Activated CD4-positive, alpha-beta memory T cell treated with anti-CD3 and anti-CD28 coated beads for 36 hours (primary cell): ENCODE results near the gene FAM193A. TPM values are rescaled to one million over a fixed set of nuclear protein-coding genes. Genes with fewer than 3 reads are reported as not detected.
A peak's percentile ranks its signal among the peaks of the same experiment; 100 is the strongest.

Experiments used
- CTCF ChIA-PET: fragments of 350-600 bp; sonication (Branson Sonifier 250); formaldehyde crosslinking; loops from one replicate; lab custom pipeline; 2021; ENCODE audit warnings: antibody characterized with exemption, inconsistent platforms; lab: Charles Lee
- POLR2A ChIA-PET: fragments of 350-600 bp; sonication (Branson Sonifier 250); formaldehyde crosslinking; loops from one replicate; lab custom pipeline; 2021; ENCODE audit warnings: antibody characterized with exemption; lab: Charles Lee
- DNase-seq: peaks from one replicate; pipeline ENCODE4 v3.0.0-alpha.2; 2020
- H3K27ac Mint-ChIP-seq: one replicate; pipeline ENCODE4 v1.8.0; 2021; ENCODE audit warnings: mixed read lengths
- H3K27me3 Mint-ChIP-seq: one replicate; pipeline ENCODE4 v1.8.0; 2021; ENCODE audit warnings: mixed read lengths
- H3K36me3 Mint-ChIP-seq: one replicate; pipeline ENCODE4 v1.8.0; 2021; ENCODE audit warnings: mixed read lengths
- H3K4me1 Mint-ChIP-seq: one replicate; pipeline ENCODE4 v1.8.0; 2021; ENCODE audit warnings: low read depth, mixed read lengths
- H3K4me3 Mint-ChIP-seq: one replicate; pipeline ENCODE4 v1.8.0; 2021; ENCODE audit warnings: mild to moderate bottlenecking, mixed read lengths
- H3K9me3 Mint-ChIP-seq: one replicate; pipeline ENCODE4 v1.8.0; 2021; ENCODE audit warnings: mixed read lengths
- intact Hi-C: fragments of 100-400 bp; cut with micrococcal nuclease; formaldehyde crosslinking; loops from one replicate; pipeline ENCODE4 v1.15.1; 2023
- total RNA-seq, 2 experiments: library from RNA; stranded (reverse); gene quantifications; one replicate each; pipeline ENCODE4 v1.2.3, GENCODE V29; 2021

Gene FAM193A
- total RNA-seq, 2 experiments from 2014 or later = 21.7 to 22.6 TPM

DNA sequence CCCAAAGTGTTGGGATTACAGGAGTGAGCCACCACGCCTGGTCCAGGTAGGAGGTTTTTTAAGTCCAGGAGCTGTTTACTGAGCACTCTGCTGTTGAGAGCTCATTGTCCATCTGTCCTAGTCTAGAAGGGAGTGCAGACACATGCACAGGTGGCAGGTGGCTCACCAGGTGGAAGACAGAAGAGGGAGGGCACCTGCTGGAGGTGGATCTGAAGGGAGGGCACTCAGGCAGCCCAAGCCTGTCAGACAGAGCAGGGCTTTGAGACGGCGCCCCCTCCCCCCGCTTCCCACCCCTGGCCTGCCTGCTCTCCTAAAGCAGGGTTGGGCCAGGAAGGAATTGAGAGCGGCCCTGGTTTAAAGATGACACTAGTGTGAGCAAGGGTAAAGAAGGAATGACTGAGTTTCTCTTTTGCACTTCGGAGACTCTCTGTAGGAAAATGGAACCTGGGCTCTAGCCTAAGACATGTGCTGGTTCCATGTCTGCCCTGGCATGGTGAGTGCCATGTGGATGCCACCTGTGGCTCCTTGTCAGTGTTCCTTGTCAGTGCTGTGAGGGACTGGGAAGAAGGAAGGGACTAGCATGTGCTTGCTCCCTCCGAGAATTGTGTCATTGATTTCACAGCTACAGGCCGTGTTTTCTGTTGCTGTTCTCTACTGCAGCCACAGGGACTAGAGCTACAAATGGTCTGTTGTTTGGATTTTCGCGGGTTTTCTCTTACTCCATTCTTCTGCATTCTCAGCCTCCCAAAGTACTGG is 111.1 kb downstream of the FAM193A start:
- H3K27ac Mint-ChIP-seq = no peak overlapping the region
- H3K4me1 Mint-ChIP-seq = peaks cover 13% of the 10 kb centered on the region
- H3K4me3 Mint-ChIP-seq = no peak overlapping the region
- intact Hi-C loops = no loop called here
- ChIA-PET CTCF (no interaction called here), POLR2A (no interaction called here)
- no peaks in the 10 kb centered on the region for H3K27me3 Mint-ChIP-seq
- peak; percentile 4 for DNase-seq
- no peaks in the 10 kb centered on the region for H3K9me3 Mint-ChIP-seq
- H3K36me3 Mint-ChIP-seq = peaks cover 22% of the 10 kb centered on the region

DNA sequence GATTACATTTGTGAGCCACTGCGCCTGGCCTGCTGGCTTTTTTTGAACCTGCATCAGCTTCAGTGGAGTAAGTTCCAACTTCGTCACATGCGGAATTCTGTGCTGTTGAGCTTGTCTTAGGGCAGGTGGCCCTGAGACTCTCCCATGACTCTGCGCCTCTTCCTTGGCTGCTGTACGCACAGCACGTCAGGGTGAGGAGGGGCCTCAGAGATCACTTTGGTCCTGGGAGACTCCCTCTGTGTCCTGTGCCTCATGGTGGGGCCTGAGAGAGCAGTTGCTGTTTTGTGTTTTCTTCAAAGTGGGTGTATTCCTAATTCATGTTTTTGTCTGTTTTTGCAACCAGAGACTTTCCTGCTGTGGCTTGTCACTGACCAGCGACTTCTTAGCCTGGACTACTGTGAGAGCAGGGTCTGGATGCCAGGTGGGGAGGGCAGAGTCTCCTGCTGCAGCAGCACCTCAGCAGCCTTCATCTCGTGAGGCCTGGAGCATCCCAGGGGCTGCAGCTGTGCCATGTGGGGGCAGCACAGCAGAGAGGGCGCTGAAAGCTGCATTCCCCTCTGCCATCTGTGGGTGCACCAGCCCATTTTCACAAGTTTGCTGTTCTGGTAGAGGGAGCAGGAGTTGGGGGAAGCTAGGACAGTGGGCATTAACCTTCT is 111.8 kb downstream of the FAM193A start:
- Mint-ChIP-seq H3K27ac (no peak overlapping the region), H3K27me3 (no peaks in the 10 kb centered on the region), H3K9me3 (no peaks in the 10 kb centered on the region), H3K36me3 (peaks cover 22% of the 10 kb centered on the region), H3K4me1 (peaks cover 16% of the 10 kb centered on the region), H3K4me3 (no peak overlapping the region)
- intact Hi-C loops = no loop called here
- no peak for DNase-seq
- ChIA-PET POLR2A (no interaction called here), CTCF (no interaction called here)

DNA sequence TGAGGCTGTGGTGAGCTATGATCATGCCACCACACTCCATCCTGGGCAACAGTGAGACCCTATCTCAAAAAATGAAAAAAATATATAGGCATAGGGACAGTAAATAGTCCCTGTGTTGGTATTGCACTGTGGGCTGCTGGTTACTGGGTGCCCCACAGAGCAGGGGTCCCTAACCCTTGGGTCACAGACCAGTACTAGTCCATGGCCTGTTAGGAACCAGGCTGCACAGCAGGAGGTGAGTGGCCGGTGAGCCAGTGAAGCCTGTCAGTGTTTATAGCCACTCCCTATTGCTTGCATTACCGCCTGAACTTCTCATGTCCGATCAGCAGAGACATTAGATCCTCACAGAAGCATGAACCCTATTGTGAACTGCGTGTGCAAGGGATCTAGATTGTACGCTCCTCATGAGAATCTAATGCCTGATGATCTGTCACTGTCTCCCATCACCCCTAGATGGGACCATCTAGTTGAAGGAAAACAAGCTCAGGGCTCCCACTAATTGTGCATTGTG is 113.2 kb downstream of the FAM193A start:
- Mint-ChIP-seq H3K4me3 (no peak overlapping the region), H3K9me3 (no peaks in the 10 kb centered on the region)
- CTCF ChIA-PET = no interaction called here

DNA sequence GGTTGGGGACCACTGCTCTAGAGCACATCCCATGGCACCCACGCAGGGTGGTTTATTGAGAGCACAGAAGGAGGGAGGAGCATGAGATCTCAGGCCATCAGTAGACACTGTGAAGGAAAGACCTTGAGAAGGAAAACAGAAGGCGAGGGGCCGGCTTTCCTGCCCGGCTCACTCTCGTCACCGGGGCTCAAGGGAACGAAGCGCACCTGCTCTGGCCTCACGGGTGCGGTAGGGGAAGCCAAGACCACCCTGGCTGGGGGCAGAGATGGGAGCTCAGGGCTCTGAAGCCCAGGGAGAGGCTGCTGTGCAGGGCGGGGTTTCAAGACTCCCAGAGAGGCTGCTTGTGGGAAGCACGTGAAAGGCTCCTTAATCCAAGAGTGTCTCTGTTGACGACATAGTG is 113.8 kb downstream of the FAM193A start:
- H3K36me3 Mint-ChIP-seq = peaks cover 22% of the 10 kb centered on the region
- intact Hi-C loops = no loop called here
- H3K27me3 Mint-ChIP-seq = no peaks in the 10 kb centered on the region
- H3K9me3 Mint-ChIP-seq = no peaks in the 10 kb centered on the region
- no peak overlapping the region for H3K27ac Mint-ChIP-seq
- CTCF ChIA-PET = no interaction called here
- no peak for DNase-seq
- POLR2A ChIA-PET = no interaction called here
- peaks cover 21% of the 10 kb centered on the region for H3K4me1 Mint-ChIP-seq
- H3K4me3 Mint-ChIP-seq = no peak overlapping the region

More for the DNA sequence above, 113.2 kb downstream of the FAM193A start:
- Mint-ChIP-seq H3K4me1 (peaks cover 21% of the 10 kb centered on the region), H3K27ac (no peak overlapping the region), H3K27me3 (no peaks in the 10 kb centered on the region), H3K36me3 (peaks cover 22% of the 10 kb centered on the region)
- no peak for DNase-seq
- intact Hi-C loops = no loop called here
- POLR2A ChIA-PET = no interaction called here

DNA sequence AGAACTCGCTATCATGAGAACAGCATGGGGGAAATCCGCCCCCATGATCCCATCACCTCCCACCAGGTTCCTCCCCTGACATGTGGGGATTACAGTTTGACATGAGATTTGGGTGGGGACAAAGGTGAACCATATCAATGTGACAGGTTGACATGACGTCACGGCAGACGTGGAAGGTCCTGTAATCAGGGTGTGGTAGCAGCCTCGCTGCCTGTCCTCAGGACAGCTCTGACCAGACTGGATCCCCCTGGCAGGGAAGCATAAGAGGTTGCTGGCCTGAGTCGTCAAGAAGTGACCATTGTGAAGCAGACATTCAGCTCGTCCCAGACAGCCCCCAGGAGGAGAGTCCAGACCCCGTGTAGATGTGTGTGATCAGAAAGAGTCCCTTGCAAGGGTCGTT is 115.1 kb downstream of the FAM193A start:
- intact Hi-C loops = no loop called here
- Mint-ChIP-seq H3K27me3 (no peaks in the 10 kb centered on the region), H3K36me3 (peaks cover 22% of the 10 kb centered on the region), H3K4me1 (peaks cover 24% of the 10 kb centered on the region), H3K27ac (peak overlapping the region; percentile 1), H3K4me3 (no peak overlapping the region), H3K9me3 (no peaks in the 10 kb centered on the region)
- DNase-seq = no peak
- POLR2A ChIA-PET = no interaction called here
- CTCF ChIA-PET = no interaction called here

DNA sequence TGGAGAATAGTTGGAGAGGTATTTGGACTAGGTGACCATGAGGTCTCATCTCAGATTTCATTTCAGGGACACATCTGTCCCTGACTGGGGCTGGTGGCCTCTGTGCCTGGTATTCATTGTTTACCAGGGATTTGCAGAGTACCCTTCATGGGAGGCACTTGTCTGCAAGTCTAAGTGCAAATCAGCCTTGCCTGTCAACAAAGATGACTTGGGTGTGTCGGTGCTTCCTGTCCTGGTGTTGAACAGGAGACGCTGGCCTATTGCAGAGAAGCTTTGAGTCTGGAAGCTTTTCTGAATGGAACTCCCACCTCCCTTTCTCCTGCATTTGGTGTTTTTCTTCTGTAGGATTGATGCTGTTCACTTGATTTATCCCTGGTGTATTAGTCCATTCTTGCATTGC is 115.6 kb downstream of the FAM193A start:
- Mint-ChIP-seq H3K27me3 (no peaks in the 10 kb centered on the region), H3K27ac (peak overlapping the region; percentile 42), H3K36me3 (peaks cover 22% of the 10 kb centered on the region), H3K4me3 (no peak overlapping the region), H3K4me1 (peaks cover 24% of the 10 kb centered on the region), H3K9me3 (no peaks in the 10 kb centered on the region)
- POLR2A ChIA-PET = no interaction called here
- DNase-seq = no peak
- intact Hi-C loops = no loop called here
- CTCF ChIA-PET = no interaction called here

DNA sequence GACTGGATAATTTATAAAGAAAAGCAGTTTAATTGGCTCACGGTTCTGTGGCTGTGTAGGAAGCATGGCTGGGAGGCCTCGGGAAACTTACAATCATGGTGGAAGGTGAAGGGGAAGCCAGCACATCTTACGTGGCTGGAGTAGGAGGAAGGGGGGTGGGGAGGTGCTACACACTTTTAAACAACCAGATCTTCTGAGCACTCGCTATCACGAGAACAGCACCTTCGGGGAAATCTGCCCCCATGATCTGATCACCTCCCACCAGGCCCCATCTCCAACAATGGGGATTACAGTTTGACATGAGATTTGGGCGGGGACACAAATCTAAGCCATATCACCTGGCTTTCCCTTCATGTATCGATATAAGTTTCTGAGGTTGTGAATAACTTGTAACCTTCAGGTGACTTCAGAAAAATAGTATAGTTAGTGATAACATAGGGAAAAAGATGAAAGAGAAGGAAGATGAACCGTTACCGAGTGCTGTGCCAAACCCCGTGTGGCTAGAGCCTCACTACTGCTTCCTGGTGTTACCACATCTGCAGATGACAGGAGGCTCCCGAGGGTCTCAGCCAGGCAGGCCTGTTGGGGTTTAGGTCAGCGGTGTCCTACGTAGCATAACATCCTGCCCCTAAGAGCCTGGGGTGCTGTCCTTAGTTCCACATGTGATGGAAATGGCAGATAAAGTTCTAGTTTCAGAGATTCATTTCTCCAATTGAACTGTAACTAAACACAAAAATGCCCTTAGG is 116.1 kb downstream of the FAM193A start:
- peaks cover 27% of the 10 kb centered on the region for H3K4me1 Mint-ChIP-seq
- no peak overlapping the region for H3K4me3 Mint-ChIP-seq
- no peaks in the 10 kb centered on the region for H3K27me3 Mint-ChIP-seq
- no peak for DNase-seq
- H3K36me3 Mint-ChIP-seq = peaks cover 20% of the 10 kb centered on the region
- no peaks in the 10 kb centered on the region for H3K9me3 Mint-ChIP-seq
- ChIA-PET POLR2A (no interaction called here), CTCF (no interaction called here)
- intact Hi-C loops = no loop called here
- H3K27ac Mint-ChIP-seq = peak overlapping the region; percentile 42

DNA sequence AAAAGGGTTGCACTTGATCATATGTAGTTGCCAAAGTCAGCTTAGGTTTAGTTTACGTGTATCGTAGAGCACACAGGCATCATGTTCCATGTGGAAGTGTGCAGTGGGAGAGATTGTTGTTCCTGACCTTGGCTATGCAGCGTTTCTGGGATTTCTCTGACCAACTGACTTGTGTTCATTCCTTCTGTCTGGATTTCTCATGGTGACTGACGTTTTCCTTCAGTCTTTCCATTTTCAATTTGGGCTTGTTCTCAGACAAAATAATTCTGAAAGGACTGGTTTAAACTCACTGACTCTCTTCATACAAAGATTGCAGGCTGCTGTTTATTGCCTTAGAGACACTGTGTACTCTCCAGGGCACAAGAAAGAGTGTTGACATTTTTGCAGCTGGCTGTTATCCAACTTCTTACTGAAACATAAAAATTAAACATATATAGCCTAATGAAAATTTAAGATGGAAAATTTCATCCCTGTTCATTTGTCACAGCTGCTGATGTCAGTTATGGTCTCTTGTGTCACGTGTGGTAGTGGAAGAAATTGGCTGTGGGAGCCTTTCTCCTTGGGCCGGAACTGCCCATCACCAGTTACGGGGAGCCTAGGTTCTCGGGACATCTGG is 124.3 kb downstream of the FAM193A start:
- Mint-ChIP-seq H3K4me1 (peaks cover 6% of the 10 kb centered on the region), H3K27ac (no peak overlapping the region), H3K27me3 (no peaks in the 10 kb centered on the region), H3K4me3 (no peak overlapping the region), H3K36me3 (peaks cover 45% of the 10 kb centered on the region), H3K9me3 (no peaks in the 10 kb centered on the region)
- no peak for DNase-seq
- POLR2A ChIA-PET = no interaction called here
- CTCF ChIA-PET = no interaction called here
- intact Hi-C loops = no loop called here

DNA sequence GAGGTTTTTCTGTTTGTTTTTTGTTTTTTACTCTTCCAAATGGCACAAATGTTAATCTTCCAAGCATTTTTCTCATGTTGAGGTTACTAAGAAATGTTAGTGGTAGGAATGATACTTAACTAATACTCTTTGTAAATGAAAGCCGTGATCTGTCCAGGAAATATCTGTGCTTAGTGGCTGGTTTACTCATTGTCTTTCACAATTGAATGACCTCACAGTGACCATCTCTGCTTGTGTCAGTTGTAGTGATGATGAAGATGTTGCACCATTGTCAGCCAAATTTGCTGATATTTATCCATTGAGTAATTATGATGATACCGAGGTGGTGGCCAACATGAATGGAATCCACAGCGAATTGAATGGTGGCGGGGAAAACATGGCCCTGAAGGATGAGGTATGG is 126.2 kb downstream of the FAM193A start:
- Mint-ChIP-seq H3K9me3 (no peaks in the 10 kb centered on the region), H3K36me3 (peaks cover 45% of the 10 kb centered on the region), H3K27ac (no peak overlapping the region), H3K4me1 (peaks cover 18% of the 10 kb centered on the region), H3K4me3 (no peak overlapping the region), H3K27me3 (no peaks in the 10 kb centered on the region)
- POLR2A ChIA-PET = no interaction called here
- CTCF ChIA-PET = no interaction called here
- intact Hi-C loops = no loop called here
- DNase-seq = no peak

DNA sequence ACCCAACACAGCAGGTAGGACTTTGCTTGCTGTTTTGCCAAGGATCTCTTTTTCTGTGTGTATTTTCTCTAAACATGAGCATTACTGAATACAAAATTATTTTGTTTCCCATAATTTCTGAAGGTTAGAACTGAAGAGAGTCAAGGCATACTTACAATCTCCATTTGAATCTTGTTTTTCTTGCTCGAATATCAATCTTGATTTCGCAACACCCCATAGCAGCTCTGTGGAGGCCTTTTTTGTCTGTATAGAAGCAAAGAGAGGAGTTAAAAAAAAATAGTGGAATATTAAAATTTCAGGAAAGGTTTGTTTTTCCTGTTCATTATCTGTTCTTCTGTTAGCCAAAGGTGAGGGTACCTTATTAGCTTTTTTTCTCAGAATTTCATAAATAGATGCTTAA is 126.8 kb downstream of the FAM193A start:
- H3K9me3 Mint-ChIP-seq = no peaks in the 10 kb centered on the region
- no peak for DNase-seq
- H3K27me3 Mint-ChIP-seq = no peaks in the 10 kb centered on the region
- intact Hi-C loops = no loop called here
- peaks cover 19% of the 10 kb centered on the region for H3K4me1 Mint-ChIP-seq
- peaks cover 41% of the 10 kb centered on the region for H3K36me3 Mint-ChIP-seq
- ChIA-PET CTCF (no interaction called here), POLR2A (no interaction called here)
- no peak overlapping the region for H3K27ac Mint-ChIP-seq
- no peak overlapping the region for H3K4me3 Mint-ChIP-seq

DNA sequence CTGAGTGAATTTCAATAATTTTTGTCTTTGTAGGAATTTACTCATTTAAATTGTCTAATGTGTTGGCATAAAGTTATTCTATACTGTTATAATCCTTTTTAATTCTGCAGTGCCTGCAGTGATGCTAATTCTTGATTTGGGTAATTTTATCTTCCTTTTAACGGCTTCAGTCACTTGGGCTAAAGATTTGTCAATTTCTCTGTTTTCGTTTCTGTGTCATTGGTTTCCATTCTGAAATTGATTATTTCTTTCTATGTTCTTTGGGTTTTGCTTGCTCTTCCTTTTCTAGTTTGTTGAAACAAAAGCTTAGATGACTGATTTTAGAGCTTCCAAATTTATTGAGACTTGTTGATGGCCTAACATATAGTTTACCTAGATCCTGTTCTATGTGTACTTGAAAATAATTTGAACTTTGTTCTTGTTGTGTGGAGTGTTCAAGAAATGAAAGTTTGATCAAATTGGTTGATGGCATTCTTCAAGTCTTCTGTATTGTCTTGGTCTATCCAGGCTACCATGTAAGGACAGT is 130.3 kb downstream of the FAM193A start:
- intact Hi-C loops = no loop called here
- H3K9me3 Mint-ChIP-seq = no peaks in the 10 kb centered on the region
- no peaks in the 10 kb centered on the region for H3K27me3 Mint-ChIP-seq
- DNase-seq = no peak
- H3K4me3 Mint-ChIP-seq = no peak overlapping the region
- CTCF ChIA-PET = no interaction called here
- H3K36me3 Mint-ChIP-seq = peaks cover 24% of the 10 kb centered on the region
- POLR2A ChIA-PET = interaction anchor here (1.0 kb wide), 1 partner anchor 79 kb away, joined by 4 read pairs; no protein-coding TSS in a partner anchor
- H3K4me1 Mint-ChIP-seq = peaks cover 23% of the 10 kb centered on the region
- H3K27ac Mint-ChIP-seq = peak overlapping the region; percentile 80

DNA sequence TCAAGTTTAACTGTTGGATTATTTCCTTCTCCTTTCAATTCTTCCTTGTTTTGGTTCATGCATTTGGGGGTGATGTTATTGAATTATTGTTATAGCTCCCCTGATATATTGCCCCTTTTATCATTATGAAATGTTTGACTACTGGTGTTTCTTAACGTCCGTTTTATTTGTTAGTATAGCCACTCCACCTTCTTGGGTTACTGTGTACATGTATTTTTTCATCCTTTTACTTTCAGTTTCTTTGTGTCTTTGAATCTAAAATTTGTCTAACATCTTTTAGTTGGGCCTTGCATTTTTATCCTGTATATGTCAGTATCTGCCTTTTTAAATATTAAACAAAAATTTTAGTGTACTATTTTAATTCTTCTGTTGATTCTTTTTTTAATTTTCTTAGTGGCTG is 131.0 kb downstream of the FAM193A start:
- Mint-ChIP-seq H3K36me3 (peaks cover 30% of the 10 kb centered on the region), H3K4me1 (peaks cover 23% of the 10 kb centered on the region), H3K9me3 (no peaks in the 10 kb centered on the region), H3K27me3 (no peaks in the 10 kb centered on the region), H3K27ac (peak overlapping the region; percentile 33), H3K4me3 (no peak overlapping the region)
- DNase-seq = no peak
- intact Hi-C loops = no loop called here
- POLR2A ChIA-PET = interaction anchor here (1.0 kb wide), 1 partner anchor 79 kb away, joined by 4 read pairs; no protein-coding TSS in a partner anchor
- CTCF ChIA-PET = no interaction called here
